SJCRH30 (cell line): ENCODE data around the gene RPL35. TPM values are rescaled to one million over a fixed set of nuclear protein-coding genes. Genes with fewer than 3 reads are reported as not detected.

Experiments used
- DNase-seq, 2 experiments: peaks; one replicate each; pipeline ENCODE4 v3.0.0-alpha.2; 2015 to 2020
- H3K27ac ChIP-seq: fragments of 250-450 bp; sonication (Bioruptor Pico); 2 replicates; pipeline ENCODE4 v1.5.1; 2020; ENCODE audit warnings: mild to moderate bottlenecking, moderate library complexity
- H3K27me3 ChIP-seq: fragments of 250-450 bp; sonication (Bioruptor Pico); 2 replicates; pipeline ENCODE4 v1.5.1; 2020; ENCODE audit warnings: mild to moderate bottlenecking, moderate library complexity
- H3K36me3 ChIP-seq: fragments of 250-450 bp; sonication (Bioruptor Pico); 2 replicates; pipeline ENCODE4 v1.5.1; 2020; ENCODE audit warnings: mild to moderate bottlenecking, moderate library complexity
- H3K4me1 ChIP-seq: fragments of 250-450 bp; sonication (Bioruptor Pico); 2 replicates; pipeline ENCODE4 v1.5.1; 2020; ENCODE audit warnings: mild to moderate bottlenecking, moderate library complexity
- H3K4me3 ChIP-seq: fragments of 250-450 bp; sonication (Bioruptor Pico); 2 replicates; pipeline ENCODE4 v1.5.1; 2020; ENCODE audit warnings: mild to moderate bottlenecking, moderate library complexity
- H3K9me3 ChIP-seq: fragments of 250-450 bp; sonication (Bioruptor Pico); replicated peaks from 2 replicates; pipeline ENCODE4 v1.5.1; 2020; ENCODE audit warnings: mild to moderate bottlenecking, moderate library complexity
- total RNA-seq: library from RNA; depleted of rRNA; stranded (reverse); fragments of >200 nt; shearing (Covaris generic); gene quantifications from 2 replicates; pipeline ENCODE4 v1.2.3, GENCODE V29; 2014

Gene RPL35
- total RNA-seq, 1 experiment from 2014 or later, result 3,495 TPM

DNA sequence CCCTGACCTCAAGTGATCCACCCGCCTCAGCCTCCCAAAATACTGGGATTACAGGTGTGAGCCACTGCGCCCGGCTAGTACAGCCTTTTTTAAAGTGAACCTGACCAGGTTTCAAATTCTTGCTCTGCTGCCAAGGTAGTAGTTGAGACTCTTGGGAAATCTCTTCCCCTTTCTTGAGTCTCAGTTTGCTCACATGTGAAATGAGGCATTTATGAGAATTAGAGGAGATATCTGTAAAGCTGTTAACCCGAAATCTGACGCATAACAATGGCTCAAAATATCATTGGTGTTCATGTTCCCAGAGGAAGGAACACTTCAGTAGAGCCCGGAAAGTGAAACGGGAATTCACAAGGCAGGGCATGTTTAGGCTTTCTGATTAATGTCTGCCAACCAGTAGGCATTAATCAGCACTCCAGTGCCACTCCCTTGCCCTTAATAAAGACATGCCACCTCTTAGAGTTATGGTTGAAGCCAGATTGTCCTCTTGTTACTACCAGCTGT, 1.7 kb upstream of the RPL35 start:
- H3K27me3 ChIP-seq, result no peaks in the 10 kb centered on the region
- H3K4me1 ChIP-seq, result peaks cover 21% of the 10 kb centered on the region
- no peaks in the 10 kb centered on the region for H3K9me3 ChIP-seq
- no peak overlapping the region for H3K27ac ChIP-seq
- no peak for DNase-seq
- H3K4me3 ChIP-seq, result no peak overlapping the region
- H3K36me3 ChIP-seq, result peaks cover 31% of the 10 kb centered on the region

DNA sequence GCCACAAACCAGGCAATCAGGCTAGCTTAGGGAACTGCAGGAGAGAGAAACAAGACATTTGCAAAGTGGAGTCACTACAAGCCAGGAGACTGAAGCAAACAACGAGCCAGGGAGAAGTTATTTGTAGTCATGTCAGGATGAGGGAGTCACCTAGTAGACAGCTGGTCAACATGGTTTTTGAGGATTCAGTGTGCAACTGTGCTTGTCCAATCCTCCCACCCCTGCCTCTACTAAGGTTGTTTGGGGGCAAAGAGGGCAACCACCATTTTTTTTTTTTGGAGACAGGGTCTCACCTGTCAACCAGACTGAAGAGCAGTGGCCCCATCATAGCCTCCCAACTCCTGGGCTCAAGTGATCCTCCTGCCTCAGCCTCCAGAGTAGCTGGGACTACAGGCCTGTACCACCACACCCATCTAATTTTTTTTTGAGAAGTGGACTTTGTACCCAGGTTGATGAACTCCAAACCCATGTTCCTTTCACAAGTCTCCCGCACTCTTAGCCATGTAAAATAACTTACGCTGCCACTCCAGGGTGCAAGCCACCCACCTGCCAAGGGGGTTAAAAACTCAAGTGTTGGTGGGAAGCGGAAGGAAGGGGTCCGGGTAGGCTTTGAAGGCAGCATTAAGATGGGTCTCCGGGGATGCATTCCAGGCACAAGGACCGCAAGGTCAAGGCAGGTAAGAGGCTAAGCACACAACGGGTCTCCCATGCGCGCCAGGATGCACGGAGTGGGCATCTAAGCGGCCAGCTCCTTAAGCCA, 995 bp downstream of the RPL35 start:
- Histone ChIP-seq H3K4me3 (peak overlapping the region; percentile 96), H3K27me3 (no peaks in the 10 kb centered on the region), H3K4me1 (peaks cover 26% of the 10 kb centered on the region), H3K27ac (peak overlapping the region; percentile 96), H3K36me3 (peaks cover 54% of the 10 kb centered on the region), H3K9me3 (no peaks in the 10 kb centered on the region)
- DNase-seq, result no peak

DNA sequence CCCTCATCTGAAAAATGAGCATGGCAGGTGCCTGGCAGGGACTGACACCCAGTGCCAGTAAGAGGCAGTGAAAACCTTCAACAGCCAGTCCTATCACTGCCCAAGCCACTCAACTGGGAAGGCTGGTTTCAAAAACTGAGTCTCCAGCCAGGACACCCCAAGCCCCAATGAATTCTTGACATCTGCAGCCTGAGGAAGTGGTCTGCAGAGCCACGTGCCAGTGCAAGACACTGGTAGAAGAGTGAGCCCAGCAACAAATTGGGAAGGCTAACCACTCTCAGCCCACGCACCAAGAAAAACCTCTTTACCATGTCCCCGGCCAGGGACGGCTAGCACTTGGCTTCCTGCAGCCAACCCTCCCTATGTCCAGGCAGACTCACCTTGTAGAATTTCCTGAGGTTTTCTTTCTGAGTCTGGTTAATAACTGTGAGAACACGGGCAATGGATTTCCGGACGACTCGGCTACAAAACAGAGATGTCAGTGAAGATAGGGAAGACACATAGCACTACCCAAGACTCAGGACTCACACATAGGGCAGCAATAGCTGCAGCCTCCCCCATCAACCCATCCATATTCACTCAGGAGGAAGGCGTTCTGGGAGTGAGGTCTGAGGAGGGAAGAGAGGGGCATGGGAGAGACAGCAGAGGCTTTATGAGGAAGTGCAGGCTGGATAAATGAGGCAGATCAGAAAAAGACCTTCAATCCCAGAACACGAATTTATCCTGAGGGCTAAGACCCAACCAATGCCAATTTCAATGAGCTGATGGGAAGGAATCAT, 1.8 kb downstream of the RPL35 start:
- peak overlapping the region; percentile 96 for H3K4me3 ChIP-seq
- H3K9me3 ChIP-seq, result no peaks in the 10 kb centered on the region
- peaks cover 54% of the 10 kb centered on the region for H3K36me3 ChIP-seq
- DNase-seq, result no peak
- H3K4me1 ChIP-seq, result peaks cover 26% of the 10 kb centered on the region
- no peaks in the 10 kb centered on the region for H3K27me3 ChIP-seq
- no peak overlapping the region; the same call in 1 of the 2 replicates for H3K27ac ChIP-seq

DNA sequence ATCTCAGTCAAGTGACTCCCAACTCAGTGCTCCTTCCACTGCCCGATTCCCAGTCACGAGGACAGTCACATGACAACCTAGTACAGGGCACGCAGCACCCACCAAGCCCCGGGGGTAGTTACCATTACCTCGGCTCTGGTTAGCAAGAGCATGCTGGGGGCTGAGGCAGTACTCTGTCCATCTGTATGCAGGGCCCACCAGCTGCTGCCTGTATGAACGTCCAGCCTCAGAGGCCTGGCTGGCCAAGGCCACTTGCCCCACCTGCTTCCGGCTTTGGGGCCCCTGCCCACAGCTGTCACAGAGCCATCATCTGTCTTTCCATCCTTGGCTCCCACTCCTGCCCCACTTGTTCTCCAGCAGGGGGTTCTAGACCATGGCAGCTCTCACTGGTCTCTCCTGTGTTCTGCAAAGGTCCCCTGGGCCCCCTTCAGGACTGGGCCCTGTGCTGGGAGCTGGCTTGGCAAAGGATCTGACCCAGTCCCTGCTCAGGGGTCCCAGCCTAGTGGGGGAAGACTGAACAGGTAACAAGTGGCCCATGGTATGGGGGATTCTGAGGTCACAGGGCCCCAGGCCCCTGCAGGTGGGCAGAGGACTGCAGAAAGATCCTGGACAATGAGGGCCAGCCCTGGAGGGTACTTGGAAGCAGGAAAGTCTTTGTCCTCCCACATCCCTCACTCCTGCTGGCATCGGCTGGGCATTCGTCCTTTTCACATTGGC, 3.3 kb downstream of the RPL35 start:
- H3K27ac ChIP-seq, result no peak overlapping the region; the same call in 1 of the 2 replicates

DNA sequence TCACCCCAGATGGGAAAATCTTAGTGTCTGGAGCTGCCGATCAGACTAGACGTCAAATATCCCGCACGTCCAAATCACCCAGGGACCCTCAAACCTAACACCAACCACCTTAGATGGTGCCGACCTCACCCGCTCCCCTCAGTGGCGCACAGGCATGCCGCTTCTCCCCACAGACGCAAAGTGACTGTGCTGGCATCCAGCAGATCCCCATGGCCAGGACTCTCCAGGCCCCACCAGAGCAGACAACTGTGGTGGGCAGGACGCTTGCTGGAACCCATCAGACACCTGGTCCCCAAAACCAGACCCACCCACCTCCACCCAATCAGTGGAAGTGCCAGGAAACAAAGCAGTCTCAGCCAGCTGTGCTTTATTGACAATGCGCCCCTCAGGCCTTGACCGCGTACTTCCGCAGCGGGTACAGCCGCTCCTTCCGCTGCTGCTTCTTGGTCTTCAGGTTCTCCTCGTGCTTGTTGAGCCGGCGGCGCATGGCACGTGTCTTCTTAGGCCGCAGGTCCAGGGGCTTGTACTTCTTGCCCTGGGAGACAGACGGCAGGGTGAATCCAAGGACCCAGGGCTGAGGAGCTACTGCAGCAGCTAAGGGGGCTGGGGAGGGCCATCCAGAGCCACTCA, 4.1 kb downstream of the RPL35 start:
- H3K27ac ChIP-seq, result no peak overlapping the region; the same call in 1 of the 2 replicates

More for the DNA sequence above, 3.3 kb downstream of the RPL35 start:
- Histone ChIP-seq H3K9me3 (no peaks in the 10 kb centered on the region), H3K4me1 (peaks cover 26% of the 10 kb centered on the region), H3K27me3 (no peaks in the 10 kb centered on the region), H3K36me3 (peaks cover 54% of the 10 kb centered on the region), H3K4me3 (no peak overlapping the region)
- peak; percentile 90 to 93 for DNase-seq

DNA sequence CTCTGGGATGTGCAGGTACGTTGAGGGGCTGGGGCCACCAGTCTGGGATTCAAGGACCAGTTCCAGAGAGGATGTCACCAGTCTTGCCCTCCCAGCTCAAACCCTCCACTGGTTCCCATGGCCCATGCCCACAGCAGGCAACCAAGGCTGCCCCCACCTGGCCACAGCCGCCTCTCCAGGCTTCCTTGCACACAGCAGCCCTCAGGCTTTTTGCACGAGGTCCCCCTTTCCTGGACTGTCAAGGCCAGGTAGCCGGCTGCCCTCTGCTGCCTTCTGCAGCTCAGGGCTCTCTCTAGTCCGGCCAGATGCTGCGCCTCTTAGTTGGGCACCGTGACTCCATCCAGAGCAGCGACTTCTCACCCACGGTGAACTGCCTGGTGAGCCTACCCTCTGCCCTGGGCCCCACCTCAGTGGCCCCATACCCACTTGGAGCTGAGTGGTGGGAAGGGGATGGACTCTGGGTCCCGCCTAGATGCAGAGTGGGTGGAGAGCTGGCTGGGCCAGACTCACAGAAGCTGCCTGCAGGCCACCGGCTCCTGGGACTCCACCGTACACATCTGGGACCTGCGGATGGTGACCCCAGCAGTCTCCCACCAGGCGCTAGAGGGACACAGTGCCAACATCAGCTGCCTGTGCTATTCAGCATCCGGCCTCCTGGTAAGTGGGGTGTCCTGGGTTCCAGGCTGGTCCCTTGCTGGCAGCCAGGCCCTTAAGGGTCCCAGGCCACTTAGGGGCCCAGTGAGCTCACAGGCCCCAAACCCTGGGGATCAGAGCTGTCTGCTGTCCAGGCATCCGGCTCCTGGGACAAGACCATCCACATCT, 5.6 kb downstream of the RPL35 start:
- peaks cover 50% of the 10 kb centered on the region for H3K36me3 ChIP-seq
- H3K27ac ChIP-seq, result no peak overlapping the region
- H3K27me3 ChIP-seq, result no peaks in the 10 kb centered on the region
- H3K9me3 ChIP-seq, result no peaks in the 10 kb centered on the region
- DNase-seq, result peak; percentile 68
- peaks cover 38% of the 10 kb centered on the region for H3K4me1 ChIP-seq
- H3K4me3 ChIP-seq, result no peak overlapping the region

More for the DNA sequence above, 4.1 kb downstream of the RPL35 start:
- DNase-seq, result no peak
- Histone ChIP-seq H3K9me3 (no peaks in the 10 kb centered on the region), H3K36me3 (peaks cover 54% of the 10 kb centered on the region), H3K4me3 (no peak overlapping the region), H3K4me1 (peaks cover 28% of the 10 kb centered on the region), H3K27me3 (no peaks in the 10 kb centered on the region)

DNA sequence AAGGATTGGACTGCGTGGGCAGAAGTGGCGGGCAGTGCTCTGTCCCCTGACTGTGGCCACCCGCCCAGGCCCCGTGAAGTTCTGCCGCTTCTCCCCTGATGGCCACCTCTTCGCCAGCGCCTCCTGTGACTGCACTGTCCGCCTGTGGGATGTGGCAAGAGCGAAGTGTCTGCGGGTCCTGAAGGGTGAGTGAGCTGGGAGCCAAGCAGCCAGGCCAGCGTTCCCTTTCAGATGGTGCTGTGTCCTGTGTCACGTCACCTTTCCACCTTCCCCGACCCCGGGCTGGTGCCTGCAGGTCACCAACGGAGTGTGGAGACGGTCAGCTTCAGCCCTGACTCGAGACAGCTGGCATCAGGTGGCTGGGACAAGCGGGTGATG, 6.2 kb downstream of the RPL35 start:
- Histone ChIP-seq H3K4me3 (no peak overlapping the region), H3K9me3 (no peaks in the 10 kb centered on the region), H3K36me3 (peaks cover 44% of the 10 kb centered on the region), H3K4me1 (peaks cover 38% of the 10 kb centered on the region), H3K27me3 (no peaks in the 10 kb centered on the region), H3K27ac (no peak overlapping the region)
- DNase-seq, result no peak

DNA sequence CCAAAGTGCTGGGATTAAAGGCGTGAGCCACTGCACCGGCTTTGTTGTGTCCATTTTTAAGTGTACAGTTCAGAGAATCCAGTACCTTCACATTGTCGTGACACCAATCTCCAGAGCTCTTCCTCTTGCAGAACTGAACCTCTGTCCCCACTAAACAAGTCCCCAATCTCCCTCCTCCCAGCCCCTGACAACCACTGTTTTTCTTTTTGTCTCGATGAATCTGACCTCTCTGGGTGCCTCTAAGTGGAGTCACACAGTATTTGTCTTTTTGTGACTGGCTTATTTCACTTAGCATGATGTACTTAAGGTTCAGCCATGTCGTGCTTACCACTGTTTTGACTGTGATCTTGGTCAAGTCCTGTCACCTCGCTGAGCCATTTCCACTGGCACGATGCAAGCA, 6.9 kb downstream of the RPL35 start:
- H3K27ac ChIP-seq, result no peak overlapping the region
- H3K36me3 ChIP-seq, result peaks cover 37% of the 10 kb centered on the region
- H3K4me1 ChIP-seq, result peaks cover 34% of the 10 kb centered on the region
- no peaks in the 10 kb centered on the region for H3K9me3 ChIP-seq
- DNase-seq, result no peak
- no peaks in the 10 kb centered on the region for H3K27me3 ChIP-seq
- no peak overlapping the region for H3K4me3 ChIP-seq

DNA sequence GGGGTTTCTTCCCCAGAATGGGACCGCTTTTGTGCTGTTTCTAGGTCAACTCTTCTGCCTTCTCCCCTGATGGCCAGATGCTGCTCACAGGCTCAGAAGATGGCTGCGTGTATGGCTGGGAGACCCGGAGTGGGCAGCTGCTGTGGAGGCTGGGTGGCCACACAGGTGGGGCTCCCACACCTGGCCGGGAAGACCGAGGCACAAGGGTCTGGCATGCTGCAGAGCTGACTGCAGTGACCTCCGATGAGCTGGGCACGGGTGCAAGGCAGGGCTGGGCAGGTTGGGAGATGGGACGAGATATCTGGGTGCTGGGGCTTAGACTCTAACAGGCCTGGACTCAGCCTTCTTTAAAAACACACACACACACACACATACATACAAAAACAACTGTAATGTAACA, 7.6 kb downstream of the RPL35 start:
- no peak overlapping the region for H3K27ac ChIP-seq

DNA sequence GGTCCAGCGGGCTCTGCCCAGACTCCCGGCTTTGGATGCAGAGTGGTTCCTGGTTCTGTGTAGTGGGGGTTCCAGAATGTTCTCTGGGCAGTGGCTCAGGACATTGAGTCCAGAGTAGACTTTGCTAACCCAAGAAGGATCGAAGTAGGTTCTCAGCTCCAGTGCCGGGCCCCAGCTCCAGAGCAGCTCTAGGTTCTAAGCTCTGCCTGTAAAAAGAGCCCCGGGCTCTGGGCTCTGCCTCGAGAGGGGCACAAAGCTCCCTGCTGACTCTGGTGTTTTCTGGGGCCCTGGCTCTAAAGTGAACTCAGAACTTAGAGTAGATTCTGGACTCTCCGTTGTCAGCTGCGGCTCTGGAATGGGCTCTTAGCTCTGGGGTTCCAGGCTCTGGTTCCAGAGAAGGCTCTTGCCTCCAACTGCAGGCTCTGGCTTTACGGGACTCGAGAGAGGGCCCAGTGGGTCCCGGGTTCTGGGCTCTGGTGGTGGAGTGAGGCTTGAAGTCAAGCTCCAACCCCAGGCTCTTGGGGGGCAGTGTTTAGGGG, 8.1 kb downstream of the RPL35 start:
- no peak overlapping the region for H3K27ac ChIP-seq
- H3K4me1 ChIP-seq, result peaks cover 25% of the 10 kb centered on the region
- H3K36me3 ChIP-seq, result peaks cover 25% of the 10 kb centered on the region
- no peak for DNase-seq
- no peaks in the 10 kb centered on the region for H3K9me3 ChIP-seq
- H3K4me3 ChIP-seq, result peak overlapping the region; percentile 51
- H3K27me3 ChIP-seq, result no peaks in the 10 kb centered on the region

More for the DNA sequence above, 7.6 kb downstream of the RPL35 start:
- peaks cover 30% of the 10 kb centered on the region for H3K4me1 ChIP-seq
- H3K36me3 ChIP-seq, result peaks cover 30% of the 10 kb centered on the region
- no peak for DNase-seq
- no peaks in the 10 kb centered on the region for H3K27me3 ChIP-seq
- H3K9me3 ChIP-seq, result no peaks in the 10 kb centered on the region
- H3K4me3 ChIP-seq, result no peak overlapping the region

DNA sequence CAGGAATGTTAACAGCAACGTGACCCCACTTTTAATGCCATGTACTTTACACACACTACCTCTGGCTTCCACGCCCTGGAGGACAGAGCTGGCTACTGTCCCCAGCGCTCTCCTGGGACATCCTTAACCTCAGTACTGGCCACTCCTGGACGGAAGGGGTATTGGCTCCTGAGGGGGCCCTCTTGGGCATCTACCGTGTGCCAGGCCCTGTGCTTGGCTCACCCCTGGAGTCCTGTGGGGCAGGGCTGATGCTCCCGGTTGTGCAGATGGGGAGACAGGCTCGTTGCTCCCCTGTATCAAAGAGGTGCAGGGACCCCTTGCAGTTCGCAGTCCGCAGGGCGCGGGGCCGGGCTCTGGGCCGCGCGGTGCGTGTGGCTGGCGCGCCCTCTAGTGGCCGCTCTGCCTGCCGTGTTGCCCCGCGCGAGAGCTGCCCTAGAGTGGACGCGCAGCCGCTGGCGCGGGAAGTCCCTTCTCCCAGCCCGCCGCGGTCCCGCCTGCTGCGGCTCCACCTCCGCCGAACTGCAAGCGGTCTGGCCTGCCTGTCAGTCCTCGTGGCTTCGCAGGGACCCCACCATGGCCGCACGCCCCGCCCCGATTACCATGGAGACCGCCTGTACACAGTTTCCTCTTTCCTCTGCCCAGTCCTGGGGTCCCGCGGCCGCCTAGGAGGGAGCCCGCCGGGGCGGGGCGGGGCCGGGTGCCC, 8.8 kb downstream of the RPL35 start, which contains the start of gene WDR38:
TSS of gene WDR38 (plus strand) at position 632 of the 703 bp plus-strand sequence. CDS start 72 bp downstream, outside the sequence.
- peak within 1 kb of the TSS; percentile 51 for H3K4me3 ChIP-seq
- no peaks in the 10 kb centered on the region for H3K9me3 ChIP-seq
- H3K27ac ChIP-seq, result no peak within 1 kb of the TSS
- H3K36me3 ChIP-seq, result peaks cover 18% of the 10 kb centered on the region
- no peaks in the 10 kb centered on the region for H3K27me3 ChIP-seq
- H3K4me1 ChIP-seq, result peaks cover 18% of the 10 kb centered on the region
- DNase-seq, result peak; percentile 87 to 89

DNA sequence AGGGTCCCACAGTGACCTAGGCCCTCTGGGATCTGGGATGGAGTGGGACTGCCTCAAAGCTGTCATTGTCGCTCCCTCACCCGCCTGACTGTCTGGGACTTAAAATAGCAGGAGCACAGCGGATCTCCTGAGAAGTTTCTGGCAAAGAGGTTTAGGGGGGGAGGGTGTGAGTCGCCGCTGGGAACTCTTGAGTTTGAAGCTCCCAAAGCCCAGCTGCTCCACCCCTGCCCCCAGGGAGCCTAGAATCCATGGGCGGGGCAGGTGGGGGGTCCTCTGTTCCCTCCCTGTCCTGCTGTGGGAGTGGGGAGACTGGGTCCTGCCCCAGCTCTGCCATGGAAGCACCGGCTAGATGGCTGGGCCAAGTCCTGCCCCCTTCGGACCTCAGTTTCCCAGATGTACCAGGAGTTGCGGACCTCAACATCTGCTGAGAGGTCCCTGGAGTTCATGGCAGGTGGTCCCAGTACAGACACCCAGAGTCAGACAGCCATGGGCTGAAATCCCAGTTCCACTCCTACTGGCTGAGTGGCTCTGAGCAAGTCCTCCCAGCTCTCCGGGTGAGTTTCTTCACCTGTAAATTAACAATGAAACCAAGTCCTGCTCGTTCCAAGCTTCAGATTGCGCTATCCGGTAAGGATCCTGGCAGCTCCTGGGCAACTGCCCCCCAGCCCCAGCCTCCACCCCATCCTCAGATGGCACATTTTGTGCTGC, 9.5 kb downstream of the RPL35 start:
- no peak overlapping the region for H3K27ac ChIP-seq
- H3K4me1 ChIP-seq, result peaks cover 17% of the 10 kb centered on the region
- H3K4me3 ChIP-seq, result peak overlapping the region; percentile 51
- H3K9me3 ChIP-seq, result no peaks in the 10 kb centered on the region
- DNase-seq, result peak in 1 of 2 experiments; percentile 48
- no peaks in the 10 kb centered on the region for H3K27me3 ChIP-seq
- peaks cover 11% of the 10 kb centered on the region for H3K36me3 ChIP-seq
